Stimulated activated naive CD8-positive, alpha-beta T cell treated with anti-CD3 and anti-CD28 coated beads, Interleukin-15, Interleukin-2, amounts not matched to agents 100 U/mL and 50 U/mL, for 24 hours (primary cell): ENCODE results near the gene GFRA1.

ENCODE experiments used
- ATAC-seq: fragments of 150-1000 bp; cut with Tn5 transposase; one replicate; pipeline ENCODE4 v1.10.0; 2021
- DNase-seq: peaks from one replicate; pipeline ENCODE4 v3.0.0; 2021

Gene GFRA1

GRCh38 chr10:116272440-116273283 is at the start of gene GFRA1:
Gene GFRA1 (minus strand): TSS chr10:116273206. CDS start chr10:116272029, 1,177 bp downstream.
- ATAC-seq (peak; percentile 42), DNase-seq (no peak)

- no peak for DNase-seq
- ATAC-seq: no peak
These were observed 43.5 kb upstream of the GFRA1 start for GRCh38 chr10:116316503-116316902.

- DNase-seq (no peak), ATAC-seq (no peak)
These were observed 39.5 kb upstream of the GFRA1 start for GRCh38 chr10:116312548-116312947.

- DNase-seq (no peak), ATAC-seq (no peak)
These were observed 38.9 kb upstream of the GFRA1 start for GRCh38 chr10:116311706-116312490.

- ATAC-seq (no peak), DNase-seq (no peak)
These were observed 38.0 kb upstream of the GFRA1 start for GRCh38 chr10:116311016-116311415.

- no peak for ATAC-seq
- no peak for DNase-seq
These were observed 34.4 kb upstream of the GFRA1 start for GRCh38 chr10:116307455-116307854.

- no peak for ATAC-seq
- DNase-seq: no peak
These were observed 33.8 kb upstream of the GFRA1 start for GRCh38 chr10:116306847-116307246.

- no peak for ATAC-seq
These were observed 31.9 kb upstream of the GFRA1 start for GRCh38 chr10:116304923-116305322.

GRCh38 chr10:116300542-116300941 is 27.5 kb upstream of the GFRA1 start:
- DNase-seq (no peak), ATAC-seq (no peak)

More at GRCh38 chr10:116304923-116305322, 31.9 kb upstream of the GFRA1 start:
- no peak for DNase-seq

GRCh38 chr10:116298586-116298985 is 25.6 kb upstream of the GFRA1 start:
- DNase-seq: no peak
- ATAC-seq: no peak

- ATAC-seq: no peak
- DNase-seq: no peak
These were observed 23.3 kb upstream of the GFRA1 start for GRCh38 chr10:116296291-116296721.

GRCh38 chr10:116292493-116292892 is 19.5 kb upstream of the GFRA1 start:
- DNase-seq (no peak), ATAC-seq (no peak)

- ATAC-seq (no peak), DNase-seq (no peak)
These were observed 16.6 kb upstream of the GFRA1 start for GRCh38 chr10:116289652-116290051.

- ATAC-seq: no peak
- no peak for DNase-seq
These were observed 15.0 kb upstream of the GFRA1 start for GRCh38 chr10:116287906-116288501.

- DNase-seq (no peak), ATAC-seq (no peak)
These were observed 13.7 kb upstream of the GFRA1 start for GRCh38 chr10:116286626-116287200.

- no peak for DNase-seq
- no peak for ATAC-seq
These were observed 8.8 kb upstream of the GFRA1 start for GRCh38 chr10:116281775-116282174.

- ATAC-seq (no peak), DNase-seq (no peak)
These were observed 5.8 kb upstream of the GFRA1 start for GRCh38 chr10:116278846-116279245.

GRCh38 chr10:116276981-116277380 is 4.0 kb upstream of the GFRA1 start:
- DNase-seq: no peak
- no peak for ATAC-seq

GRCh38 chr10:116274064-116274904 is 1.3 kb upstream of the GFRA1 start:
- no peak for DNase-seq
- no peak for ATAC-seq

- DNase-seq: no peak
These were observed 1.2 kb downstream of the GFRA1 start for GRCh38 chr10:116271593-116272439.

More at GRCh38 chr10:116271593-116272439, 1.2 kb downstream of the GFRA1 start:
- ATAC-seq: no peak
